ENCODE data around the gene APBA2.

APBA2 gene

DNA sequence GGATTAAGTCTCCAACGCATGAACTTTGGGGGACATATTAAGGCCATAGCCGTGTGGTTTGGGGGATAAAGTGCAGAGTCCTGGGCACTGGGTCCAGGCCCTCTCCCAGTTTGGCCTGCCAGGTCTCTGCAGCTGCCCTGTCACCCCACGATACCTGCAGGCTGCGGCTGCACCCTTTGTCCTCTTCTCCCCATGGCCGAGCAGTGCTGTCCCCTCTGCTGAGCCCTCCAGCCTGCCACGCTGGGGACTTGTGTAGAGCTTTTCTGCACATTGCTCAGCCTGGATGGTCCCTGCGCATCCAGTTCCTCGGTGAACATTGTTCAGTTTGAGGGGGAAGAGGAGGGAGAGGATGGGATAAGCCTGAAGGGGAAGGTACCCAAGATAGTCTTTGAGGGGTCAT lies 167.2 kb downstream of the APBA2 start:
- Histone ChIP-seq H3K27me3 (ENCODE audit: control insufficient read depth in 1 of 2, insufficient read depth in 2 of 2, low read length in 2 of 2) (no peaks in the 10 kb centered on the region), H3K9me3 (ENCODE audit: control insufficient read depth in 1 of 2, low read length in 2 of 2) (no peaks in the 10 kb centered on the region), H3K4me3 (ENCODE audit: low read depth in 1 of 2, low read length in 2 of 2) (no peak overlapping the region), H3K27ac (ENCODE audit: low read depth, low read length) (no peak overlapping the region), H3K9ac (ENCODE audit: low read depth in 1 of 2, low read length in 2 of 2) (no peak overlapping the region), H3K36me3 (ENCODE audit: control insufficient read depth in 1 of 2, insufficient read depth in 2 of 2, low read length in 2 of 2) (no peaks in the 10 kb centered on the region), H3K4me1 (ENCODE audit: control insufficient read depth in 1 of 2, insufficient read depth in 2 of 2, low read length in 2 of 2) (no peaks in the 10 kb centered on the region)

- Histone ChIP-seq H3K4me3 (ENCODE audit: low read depth in 1 of 2, low read length in 2 of 2) (no peak overlapping the region), H3K9ac (ENCODE audit: low read depth in 1 of 2, low read length in 2 of 2) (no peak overlapping the region), H3K9me3 (ENCODE audit: control insufficient read depth in 1 of 2, low read length in 2 of 2) (no peaks in the 10 kb centered on the region), H3K27ac (ENCODE audit: low read depth, low read length) (no peak overlapping the region), H3K36me3 (ENCODE audit: control insufficient read depth in 1 of 2, insufficient read depth in 2 of 2, low read length in 2 of 2) (no peaks in the 10 kb centered on the region), H3K27me3 (ENCODE audit: control insufficient read depth in 1 of 2, insufficient read depth in 2 of 2, low read length in 2 of 2) (no peaks in the 10 kb centered on the region), H3K4me1 (ENCODE audit: control insufficient read depth in 1 of 2, insufficient read depth in 2 of 2, low read length in 2 of 2) (no peaks in the 10 kb centered on the region)
Observed at GRCh38 chr15:29053661-29054131, 167.9 kb downstream of the APBA2 start.

GRCh38 chr15:29054171-29055045 lies 168.6 kb downstream of the APBA2 start:
- H3K9ac ChIP-seq (ENCODE audit: low read depth in 1 of 2, low read length in 2 of 2), result no peak overlapping the region

GRCh38 chr15:29055876-29056275 lies 170.1 kb downstream of the APBA2 start:
- no peak overlapping the region for H3K4me3 ChIP-seq (ENCODE audit: low read depth in 1 of 2, low read length in 2 of 2)

More at GRCh38 chr15:29054171-29055045, 168.6 kb downstream of the APBA2 start:
- Histone ChIP-seq H3K9me3 (ENCODE audit: control insufficient read depth in 1 of 2, low read length in 2 of 2) (no peaks in the 10 kb centered on the region), H3K27ac (ENCODE audit: low read depth, low read length) (no peak overlapping the region), H3K4me3 (ENCODE audit: low read depth in 1 of 2, low read length in 2 of 2) (no peak overlapping the region), H3K27me3 (ENCODE audit: control insufficient read depth in 1 of 2, insufficient read depth in 2 of 2, low read length in 2 of 2) (no peaks in the 10 kb centered on the region), H3K4me1 (ENCODE audit: control insufficient read depth in 1 of 2, insufficient read depth in 2 of 2, low read length in 2 of 2) (no peaks in the 10 kb centered on the region), H3K36me3 (ENCODE audit: control insufficient read depth in 1 of 2, insufficient read depth in 2 of 2, low read length in 2 of 2) (no peaks in the 10 kb centered on the region)

GRCh38 chr15:29056839-29057450 lies 171.2 kb downstream of the APBA2 start:
- H3K27ac ChIP-seq (ENCODE audit: low read depth, low read length), result no peak overlapping the region
- no peak overlapping the region for H3K9ac ChIP-seq (ENCODE audit: low read depth in 1 of 2, low read length in 2 of 2)
- no peaks in the 10 kb centered on the region for H3K27me3 ChIP-seq (ENCODE audit: control insufficient read depth in 1 of 2, insufficient read depth in 2 of 2, low read length in 2 of 2)
- no peaks in the 10 kb centered on the region for H3K4me1 ChIP-seq (ENCODE audit: control insufficient read depth in 1 of 2, insufficient read depth in 2 of 2, low read length in 2 of 2)
- no peaks in the 10 kb centered on the region for H3K36me3 ChIP-seq (ENCODE audit: control insufficient read depth in 1 of 2, insufficient read depth in 2 of 2, low read length in 2 of 2)
- H3K4me3 ChIP-seq (ENCODE audit: low read depth in 1 of 2, low read length in 2 of 2), result no peak overlapping the region
- H3K9me3 ChIP-seq (ENCODE audit: control insufficient read depth in 1 of 2, low read length in 2 of 2), result no peaks in the 10 kb centered on the region

More at GRCh38 chr15:29055876-29056275, 170.1 kb downstream of the APBA2 start:
- Histone ChIP-seq H3K27me3 (ENCODE audit: control insufficient read depth in 1 of 2, insufficient read depth in 2 of 2, low read length in 2 of 2) (no peaks in the 10 kb centered on the region), H3K36me3 (ENCODE audit: control insufficient read depth in 1 of 2, insufficient read depth in 2 of 2, low read length in 2 of 2) (no peaks in the 10 kb centered on the region), H3K9me3 (ENCODE audit: control insufficient read depth in 1 of 2, low read length in 2 of 2) (no peaks in the 10 kb centered on the region), H3K9ac (ENCODE audit: low read depth in 1 of 2, low read length in 2 of 2) (no peak overlapping the region), H3K4me1 (ENCODE audit: control insufficient read depth in 1 of 2, insufficient read depth in 2 of 2, low read length in 2 of 2) (no peaks in the 10 kb centered on the region), H3K27ac (ENCODE audit: low read depth, low read length) (no peak overlapping the region)

DNA sequence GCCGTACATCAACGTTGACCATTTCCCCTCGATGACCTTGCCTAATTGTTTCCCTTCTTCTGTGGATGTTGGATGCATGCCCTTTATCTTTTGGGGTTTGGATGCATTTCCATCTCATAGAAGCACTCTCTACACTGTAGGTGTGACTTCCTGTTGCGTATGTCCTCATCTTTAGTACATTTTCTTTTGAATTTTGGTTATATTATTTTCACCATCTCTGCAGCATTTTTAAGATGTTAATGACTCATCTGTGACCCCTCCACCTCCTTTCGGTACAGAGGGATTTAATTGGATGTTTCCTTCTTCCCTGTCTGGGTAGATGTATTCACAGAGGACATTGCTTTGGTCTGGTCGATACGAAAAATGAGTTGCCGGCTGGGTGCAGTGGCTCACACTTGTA lies 172.1 kb downstream of the APBA2 start:
- Histone ChIP-seq H3K9me3 (ENCODE audit: control insufficient read depth in 1 of 2, low read length in 2 of 2) (no peaks in the 10 kb centered on the region), H3K27me3 (ENCODE audit: control insufficient read depth in 1 of 2, insufficient read depth in 2 of 2, low read length in 2 of 2) (no peaks in the 10 kb centered on the region), H3K36me3 (ENCODE audit: control insufficient read depth in 1 of 2, insufficient read depth in 2 of 2, low read length in 2 of 2) (no peaks in the 10 kb centered on the region), H3K4me3 (ENCODE audit: low read depth in 1 of 2, low read length in 2 of 2) (no peak overlapping the region), H3K4me1 (ENCODE audit: control insufficient read depth in 1 of 2, insufficient read depth in 2 of 2, low read length in 2 of 2) (no peaks in the 10 kb centered on the region), H3K27ac (ENCODE audit: low read depth, low read length) (no peak overlapping the region), H3K9ac (ENCODE audit: low read depth in 1 of 2, low read length in 2 of 2) (no peak overlapping the region)

GRCh38 chr15:29058903-29059539 lies 173.2 kb downstream of the APBA2 start:
- Histone ChIP-seq H3K9ac (ENCODE audit: low read depth in 1 of 2, low read length in 2 of 2) (no peak overlapping the region), H3K4me1 (ENCODE audit: control insufficient read depth in 1 of 2, insufficient read depth in 2 of 2, low read length in 2 of 2) (no peaks in the 10 kb centered on the region), H3K27ac (ENCODE audit: low read depth, low read length) (no peak overlapping the region), H3K4me3 (ENCODE audit: low read depth in 1 of 2, low read length in 2 of 2) (no peak overlapping the region), H3K27me3 (ENCODE audit: control insufficient read depth in 1 of 2, insufficient read depth in 2 of 2, low read length in 2 of 2) (no peaks in the 10 kb centered on the region), H3K36me3 (ENCODE audit: control insufficient read depth in 1 of 2, insufficient read depth in 2 of 2, low read length in 2 of 2) (no peaks in the 10 kb centered on the region), H3K9me3 (ENCODE audit: control insufficient read depth in 1 of 2, low read length in 2 of 2) (no peaks in the 10 kb centered on the region)

- Histone ChIP-seq H3K9me3 (ENCODE audit: control insufficient read depth in 1 of 2, low read length in 2 of 2) (no peaks in the 10 kb centered on the region), H3K4me3 (ENCODE audit: low read depth in 1 of 2, low read length in 2 of 2) (no peak overlapping the region), H3K27me3 (ENCODE audit: control insufficient read depth in 1 of 2, insufficient read depth in 2 of 2, low read length in 2 of 2) (no peaks in the 10 kb centered on the region), H3K4me1 (ENCODE audit: control insufficient read depth in 1 of 2, insufficient read depth in 2 of 2, low read length in 2 of 2) (no peaks in the 10 kb centered on the region), H3K9ac (ENCODE audit: low read depth in 1 of 2, low read length in 2 of 2) (no peak overlapping the region), H3K36me3 (ENCODE audit: control insufficient read depth in 1 of 2, insufficient read depth in 2 of 2, low read length in 2 of 2) (no peaks in the 10 kb centered on the region), H3K27ac (ENCODE audit: low read depth, low read length) (no peak overlapping the region)
Observed at GRCh38 chr15:29059871-29060640, 174.3 kb downstream of the APBA2 start.

DNA sequence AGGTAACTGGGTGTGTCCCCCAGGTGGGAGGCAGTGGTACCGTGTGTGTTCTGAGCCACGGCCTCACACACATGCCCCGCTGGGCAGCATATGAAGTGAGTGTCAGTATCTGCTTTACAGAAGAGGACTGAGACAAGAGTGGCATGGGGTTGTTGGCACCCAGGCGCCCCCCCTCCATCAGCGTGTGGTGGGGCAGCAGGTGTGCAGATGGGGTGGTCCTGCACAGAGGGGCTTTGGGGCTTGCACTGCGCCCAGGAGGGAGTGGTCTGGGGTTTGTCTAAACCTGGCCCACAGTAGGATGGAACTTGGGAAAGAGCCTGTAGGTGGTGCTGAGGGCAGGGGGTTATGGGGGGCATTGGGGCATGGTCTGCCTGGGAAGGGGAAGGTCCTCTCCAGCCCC lies 176.0 kb downstream of the APBA2 start:
- H3K36me3 ChIP-seq (ENCODE audit: control insufficient read depth in 1 of 2, insufficient read depth in 2 of 2, low read length in 2 of 2), result no peaks in the 10 kb centered on the region
- no peak overlapping the region for H3K4me3 ChIP-seq (ENCODE audit: low read depth in 1 of 2, low read length in 2 of 2)
- H3K4me1 ChIP-seq (ENCODE audit: control insufficient read depth in 1 of 2, insufficient read depth in 2 of 2, low read length in 2 of 2), result no peaks in the 10 kb centered on the region
- no peaks in the 10 kb centered on the region for H3K9me3 ChIP-seq (ENCODE audit: control insufficient read depth in 1 of 2, low read length in 2 of 2)
- no peaks in the 10 kb centered on the region for H3K27me3 ChIP-seq (ENCODE audit: control insufficient read depth in 1 of 2, insufficient read depth in 2 of 2, low read length in 2 of 2)
- H3K9ac ChIP-seq (ENCODE audit: low read depth in 1 of 2, low read length in 2 of 2), result no peak overlapping the region
- H3K27ac ChIP-seq (ENCODE audit: low read depth, low read length), result no peak overlapping the region
